Immature natural killer cell (primary cell): ENCODE results near the gene NEMP2. TPM values are rescaled to one million over a fixed set of nuclear protein-coding genes. Genes with fewer than 3 reads are reported as not detected.

Experiments
- DNase-seq, 3 donors: peaks; one replicate each; pipeline ENCODE4 v3.0.0; 2022; ENCODE audit warnings: mixed read lengths in 1 of 3
- H3K27ac Mint-ChIP-seq, 6 donors: one replicate each; pipeline ENCODE4 v1.8.0; 2020; ENCODE audit warnings: mixed read lengths in 6 of 6, mild to moderate bottlenecking in 5 of 6, inconsistent platforms in 4 of 6, moderate library complexity in 3 of 6
- H3K27me3 Mint-ChIP-seq, 3 donors: one replicate each; pipeline ENCODE4 v1.8.0; 2020 to 2021; ENCODE audit warnings: low read depth in 3 of 3, mild to moderate bottlenecking in 3 of 3, mixed read lengths in 3 of 3, moderate library complexity in 3 of 3, inconsistent platforms in 1 of 3
- H3K36me3 Mint-ChIP-seq, 3 donors: one replicate each; pipeline ENCODE4 v1.8.0; 2020; ENCODE audit warnings: mixed read lengths in 3 of 3, inconsistent platforms in 2 of 3, mild to moderate bottlenecking in 2 of 3
- H3K4me1 Mint-ChIP-seq, 2 donors: one replicate each; pipeline ENCODE4 v1.8.0; 2020; ENCODE audit warnings: inconsistent platforms in 2 of 2, mild to moderate bottlenecking in 2 of 2, mixed read lengths in 2 of 2, moderate library complexity in 1 of 2
- H3K4me3 Mint-ChIP-seq, 5 donors: one replicate each; pipeline ENCODE4 v1.8.0; 2020; ENCODE audit warnings: mild to moderate bottlenecking in 5 of 5, mixed read lengths in 5 of 5, inconsistent platforms in 3 of 5, moderate library complexity in 3 of 5
- H3K9me3 Mint-ChIP-seq, 6 donors: one replicate each; pipeline ENCODE4 v1.8.0; 2020; ENCODE audit warnings: mild to moderate bottlenecking in 6 of 6, mixed read lengths in 6 of 6, inconsistent platforms in 4 of 6, moderate library complexity in 3 of 6
- polyA plus RNA-seq, 3 donors: library from polyadenylated mRNA; unstranded; fragments of 300-500 nt; fragmentation: Illumina TruSeq; gene quantifications; one replicate each; pipeline ENCODE4 v1.2.3, GENCODE V29; 2021

The NEMP2 gene
- polyA plus RNA-seq, 3 donors from 2014 or later = 10.4 to 20.0 (median 11.4) TPM

DNA sequence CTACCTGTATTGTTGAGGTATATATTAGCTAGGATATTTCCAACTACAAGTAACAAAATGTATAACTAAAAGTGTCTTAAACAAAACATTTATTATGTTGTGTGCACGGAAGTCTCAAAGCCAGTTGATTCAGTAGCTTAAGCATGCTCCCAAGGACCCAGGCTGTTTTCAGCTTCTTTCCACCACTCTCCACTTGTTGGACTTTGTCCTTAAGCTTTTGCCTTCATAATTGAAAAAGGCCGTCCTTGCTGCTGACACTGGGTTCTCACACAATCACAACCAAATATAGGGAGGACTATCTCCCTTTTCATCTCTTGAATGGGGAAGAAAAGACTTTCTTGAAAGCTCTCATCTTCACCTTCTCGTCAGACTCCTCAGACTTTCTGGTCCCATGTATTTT is 12.2 kb upstream of the NEMP2 start:
- Mint-ChIP-seq H3K27ac (peak overlapping the region in 3 of 6 donors; percentile 42 to 73 (median 56)), H3K9me3 (peaks cover 6 to 14% (median 10%) of the 10 kb centered on the region in 6 donors), H3K4me3 (no peak overlapping the region), H3K27me3 (peaks cover 0 to 4% (median 0%) of the 10 kb centered on the region in 3 donors), H3K36me3 (peaks cover 4 to 17% (median 12%) of the 10 kb centered on the region in 3 donors), H3K4me1 (peaks cover 11 to 12% of the 10 kb centered on the region in 2 donors)
- no peak for DNase-seq

DNA sequence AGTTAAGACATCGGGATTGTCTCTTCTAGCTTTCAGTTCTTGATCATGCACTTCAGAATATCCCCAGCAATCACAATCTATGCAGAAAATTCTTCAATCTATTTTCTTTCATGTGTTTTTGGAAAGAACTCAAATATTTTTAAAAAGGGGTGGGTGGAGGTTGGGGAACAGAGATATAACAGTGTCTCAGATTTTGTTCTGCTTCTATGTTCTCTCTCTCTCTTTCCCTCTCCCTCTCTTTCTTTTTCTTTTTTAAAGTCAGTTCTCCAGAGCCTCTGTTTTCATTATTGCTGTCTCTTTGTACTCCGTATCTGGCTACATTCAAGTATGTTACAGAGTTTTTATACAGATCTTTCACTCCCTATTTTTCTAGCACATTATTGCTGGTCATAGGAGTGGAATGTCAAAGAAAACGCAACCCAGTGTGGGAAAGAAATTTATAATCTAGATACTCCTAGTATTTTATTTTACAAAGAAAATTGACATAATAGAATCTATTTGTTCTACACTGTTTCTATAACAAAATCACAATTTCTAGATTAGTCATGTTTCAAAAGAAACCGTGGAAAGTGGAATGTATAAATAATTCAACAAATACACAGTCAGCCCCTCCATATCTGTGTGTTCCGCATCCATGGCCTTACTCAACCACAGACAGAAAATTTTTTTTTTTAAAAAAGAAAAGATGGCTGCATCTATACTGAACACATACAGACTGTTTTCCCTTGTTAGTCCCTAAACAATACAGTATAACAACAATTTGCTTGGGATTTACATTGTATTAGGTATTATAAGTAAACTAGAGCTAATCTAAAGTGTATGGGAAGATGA is 11.2 kb upstream of the NEMP2 start:
- peaks cover 7% of the 10 kb centered on the region in 2 donors for H3K4me1 Mint-ChIP-seq
- H3K27me3 Mint-ChIP-seq = peaks cover 0 to 3% (median 0%) of the 10 kb centered on the region in 3 donors
- no peak overlapping the region for H3K4me3 Mint-ChIP-seq
- DNase-seq = no peak
- peaks cover 13 to 23% (median 19%) of the 10 kb centered on the region in 6 donors for H3K9me3 Mint-ChIP-seq
- H3K27ac Mint-ChIP-seq = no peak overlapping the region
- H3K36me3 Mint-ChIP-seq = peaks cover 12 to 24% (median 20%) of the 10 kb centered on the region in 3 donors

DNA sequence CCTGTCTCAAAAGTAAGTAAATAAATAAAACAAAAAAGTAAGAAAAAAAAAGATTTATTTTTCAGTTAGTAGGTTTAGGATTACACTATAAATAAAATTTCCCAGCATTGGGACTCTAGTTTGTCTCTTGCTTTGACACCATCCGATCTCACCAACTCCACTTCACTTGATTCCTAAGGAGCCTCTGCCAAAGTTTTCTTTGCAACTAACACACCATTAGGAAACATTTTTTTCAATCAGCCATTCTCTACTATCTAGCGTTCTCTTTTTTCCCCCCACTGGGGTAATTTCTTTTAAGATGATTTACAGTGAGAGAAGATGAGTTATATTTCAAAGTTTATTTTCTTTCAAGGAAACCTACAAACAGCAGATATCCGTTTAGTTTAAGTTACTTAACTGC is 10.6 kb upstream of the NEMP2 start:
- H3K9me3 Mint-ChIP-seq = peaks cover 15 to 30% (median 26%) of the 10 kb centered on the region in 6 donors
- H3K36me3 Mint-ChIP-seq = peaks cover 16 to 29% (median 26%) of the 10 kb centered on the region in 3 donors
- no peak for DNase-seq
- peaks cover 7% of the 10 kb centered on the region in 2 donors for H3K4me1 Mint-ChIP-seq
- peaks cover 0 to 3% (median 2%) of the 10 kb centered on the region in 3 donors for H3K27me3 Mint-ChIP-seq
- H3K4me3 Mint-ChIP-seq = no peak overlapping the region
- H3K27ac Mint-ChIP-seq = no peak overlapping the region

DNA sequence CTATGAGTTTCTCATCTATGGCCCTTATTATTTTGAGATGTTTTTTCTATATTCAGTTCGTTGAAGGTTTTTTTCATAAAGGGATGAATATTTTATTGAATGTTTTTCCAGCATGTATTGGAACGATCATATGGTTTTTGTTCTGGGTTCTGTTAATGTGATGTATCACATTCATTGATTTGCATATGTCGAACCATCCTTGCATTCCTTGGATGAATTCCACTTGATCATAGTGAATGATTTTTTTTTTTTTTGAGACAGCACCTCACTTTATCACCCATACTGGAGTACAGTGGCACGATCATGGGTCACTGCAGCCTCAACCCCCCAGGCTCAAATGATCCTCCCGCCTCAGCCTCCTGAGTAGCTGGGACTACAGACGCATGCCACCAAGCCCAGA is 5.5 kb upstream of the NEMP2 start:
- Mint-ChIP-seq H3K9me3 (peaks cover 17 to 49% (median 38%) of the 10 kb centered on the region in 6 donors), H3K4me3 (no peak overlapping the region), H3K27ac (peak overlapping the region in 1 of 6 donors; percentile 4), H3K27me3 (peaks cover 1 to 3% (median 2%) of the 10 kb centered on the region in 3 donors), H3K4me1 (peaks cover 11 to 14% of the 10 kb centered on the region in 2 donors), H3K36me3 (peaks cover 29 to 49% (median 44%) of the 10 kb centered on the region in 3 donors)
- no peak for DNase-seq

DNA sequence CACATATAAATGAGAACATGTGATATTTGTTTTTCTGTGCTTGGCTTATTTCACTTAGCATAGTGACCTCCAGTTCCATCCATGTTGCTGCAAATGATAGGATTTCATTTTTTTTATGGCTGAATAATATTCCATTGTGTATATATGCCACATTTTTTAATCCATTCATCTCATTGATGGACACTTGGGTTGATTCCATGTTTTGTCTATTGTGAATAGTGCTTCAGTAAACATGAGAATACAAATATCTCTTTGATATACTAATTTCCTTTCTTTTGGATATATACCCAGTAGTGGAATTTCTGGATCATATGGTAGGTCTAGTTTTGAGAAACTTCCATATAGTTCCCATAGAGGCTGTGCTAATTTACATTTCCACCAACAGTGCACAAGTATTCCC is 3.7 kb upstream of the NEMP2 start:
- no peak for DNase-seq
- Mint-ChIP-seq H3K9me3 (peaks cover 15 to 49% (median 38%) of the 10 kb centered on the region in 6 donors), H3K27ac (peak overlapping the region; percentile 4 to 62 (median 30)), H3K27me3 (peaks cover 3 to 17% (median 12%) of the 10 kb centered on the region in 3 donors), H3K36me3 (peaks cover 29 to 48% (median 44%) of the 10 kb centered on the region in 3 donors), H3K4me1 (peaks cover 21 to 24% of the 10 kb centered on the region in 2 donors), H3K4me3 (no peak overlapping the region)

DNA sequence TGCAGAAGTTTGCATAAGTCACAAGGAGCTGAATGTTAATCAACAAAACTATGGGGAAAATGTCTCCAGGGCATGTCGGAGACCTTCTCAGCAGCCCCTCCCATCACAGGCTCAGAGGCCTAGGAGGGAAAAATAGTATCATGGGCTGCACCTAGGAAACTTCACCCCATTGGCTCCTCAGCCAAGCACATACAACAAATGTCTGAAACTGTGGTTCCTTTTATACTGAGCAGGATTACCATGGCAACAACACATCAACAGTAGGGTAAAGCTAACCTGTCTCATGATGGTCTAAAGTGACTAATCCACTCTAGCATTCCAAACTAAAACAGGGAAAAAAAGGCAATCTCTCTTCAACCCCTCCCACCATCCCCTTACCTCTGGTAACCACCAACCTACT is 3.2 kb upstream of the NEMP2 start:
- Mint-ChIP-seq H3K36me3 (peaks cover 29 to 45% (median 41%) of the 10 kb centered on the region in 3 donors), H3K27ac (peak overlapping the region in 5 of 6 donors; percentile 4 to 62 (median 33)), H3K4me3 (no peak overlapping the region), H3K9me3 (peaks cover 11 to 46% (median 37%) of the 10 kb centered on the region in 6 donors), H3K27me3 (peaks cover 3 to 17% (median 12%) of the 10 kb centered on the region in 3 donors), H3K4me1 (peaks cover 25 to 28% of the 10 kb centered on the region in 2 donors)
- DNase-seq = peak in 2 of 3 donors; percentile 15 to 16

DNA sequence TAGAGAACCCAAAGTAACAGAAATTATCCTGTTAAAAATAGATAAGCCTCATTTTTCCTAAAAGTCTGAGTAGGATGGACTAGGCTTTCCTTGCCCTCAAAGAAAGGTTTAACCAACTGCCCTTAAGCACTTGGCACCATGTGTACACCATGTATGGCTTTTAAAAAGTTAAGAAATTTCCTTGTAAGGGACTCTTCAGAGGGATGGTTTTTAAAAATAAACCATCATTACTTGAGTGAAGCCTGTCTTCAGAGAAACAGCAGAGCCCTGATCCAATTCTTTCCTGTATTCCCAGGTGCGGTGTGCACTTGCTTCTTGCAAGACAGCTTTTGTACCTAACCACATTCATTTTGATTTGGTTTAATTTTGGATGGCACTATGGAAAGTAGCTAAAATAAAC is 1.1 kb upstream of the NEMP2 start:
- DNase-seq = no peak
- Mint-ChIP-seq H3K36me3 (peaks cover 14 to 26% (median 22%) of the 10 kb centered on the region in 3 donors), H3K4me3 (peak overlapping the region; percentile 91 to 95 (median 92)), H3K9me3 (peaks cover 2 to 24% (median 18%) of the 10 kb centered on the region in 6 donors), H3K27ac (peak overlapping the region; percentile 84 to 100 (median 95)), H3K4me1 (peaks cover 31 to 48% of the 10 kb centered on the region in 2 donors), H3K27me3 (peaks cover 2 to 15% (median 12%) of the 10 kb centered on the region in 3 donors)

DNA sequence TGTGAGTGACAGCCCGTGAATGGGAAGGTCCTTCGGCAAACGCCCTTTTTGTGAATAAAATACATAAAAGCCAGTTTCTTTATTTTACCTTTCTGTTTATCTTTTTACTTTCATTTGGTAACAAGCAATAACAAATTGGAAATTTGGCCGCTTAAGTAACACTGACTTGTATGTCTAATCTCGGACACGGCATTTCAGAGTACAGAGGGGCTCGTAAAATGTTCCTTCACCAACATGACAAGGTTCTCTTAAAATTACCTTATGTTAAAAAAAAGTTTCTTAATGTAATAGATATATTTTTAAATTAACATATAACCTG is 558 bp upstream of the NEMP2 start:
- Mint-ChIP-seq H3K27ac (peak overlapping the region; percentile 91 to 100 (median 95)), H3K4me1 (peaks cover 31 to 53% of the 10 kb centered on the region in 2 donors)

DNA sequence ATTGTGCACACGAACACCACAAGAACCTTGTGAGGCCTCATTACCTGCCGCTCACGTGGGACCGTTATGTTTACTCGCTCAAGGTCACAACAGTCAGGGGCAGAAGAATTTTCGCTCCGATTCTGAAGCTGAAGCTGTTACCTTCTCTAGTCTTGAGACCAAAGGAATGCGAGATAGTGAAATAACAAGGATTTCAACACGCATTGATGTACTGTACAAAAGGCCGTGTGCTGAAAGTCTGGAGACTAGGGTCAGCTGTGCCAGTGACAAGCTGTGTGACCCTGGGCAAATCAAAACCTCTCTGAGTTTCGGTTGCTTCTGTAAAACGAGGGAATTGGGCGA is 583 bp downstream of the NEMP2 start:
- Mint-ChIP-seq H3K27ac (peak overlapping the region; percentile 99 to 100 (median 100)), H3K36me3 (peaks cover 5 to 14% (median 14%) of the 10 kb centered on the region in 3 donors), H3K27me3 (peaks cover 2 to 15% (median 12%) of the 10 kb centered on the region in 3 donors), H3K4me3 (peak overlapping the region; percentile 95 to 99 (median 96)), H3K9me3 (peaks cover 0 to 8% (median 4%) of the 10 kb centered on the region in 6 donors), H3K4me1 (peaks cover 39 to 63% of the 10 kb centered on the region in 2 donors)
- no peak for DNase-seq

More for the DNA sequence above, 558 bp upstream of the NEMP2 start:
- peaks cover 2 to 15% (median 12%) of the 10 kb centered on the region in 3 donors for H3K27me3 Mint-ChIP-seq
- H3K4me3 Mint-ChIP-seq = peak overlapping the region; percentile 91 to 95 (median 92)
- peaks cover 13 to 23% (median 18%) of the 10 kb centered on the region in 3 donors for H3K36me3 Mint-ChIP-seq
- H3K9me3 Mint-ChIP-seq = peaks cover 1 to 19% (median 13%) of the 10 kb centered on the region in 6 donors
- DNase-seq = no peak

DNA sequence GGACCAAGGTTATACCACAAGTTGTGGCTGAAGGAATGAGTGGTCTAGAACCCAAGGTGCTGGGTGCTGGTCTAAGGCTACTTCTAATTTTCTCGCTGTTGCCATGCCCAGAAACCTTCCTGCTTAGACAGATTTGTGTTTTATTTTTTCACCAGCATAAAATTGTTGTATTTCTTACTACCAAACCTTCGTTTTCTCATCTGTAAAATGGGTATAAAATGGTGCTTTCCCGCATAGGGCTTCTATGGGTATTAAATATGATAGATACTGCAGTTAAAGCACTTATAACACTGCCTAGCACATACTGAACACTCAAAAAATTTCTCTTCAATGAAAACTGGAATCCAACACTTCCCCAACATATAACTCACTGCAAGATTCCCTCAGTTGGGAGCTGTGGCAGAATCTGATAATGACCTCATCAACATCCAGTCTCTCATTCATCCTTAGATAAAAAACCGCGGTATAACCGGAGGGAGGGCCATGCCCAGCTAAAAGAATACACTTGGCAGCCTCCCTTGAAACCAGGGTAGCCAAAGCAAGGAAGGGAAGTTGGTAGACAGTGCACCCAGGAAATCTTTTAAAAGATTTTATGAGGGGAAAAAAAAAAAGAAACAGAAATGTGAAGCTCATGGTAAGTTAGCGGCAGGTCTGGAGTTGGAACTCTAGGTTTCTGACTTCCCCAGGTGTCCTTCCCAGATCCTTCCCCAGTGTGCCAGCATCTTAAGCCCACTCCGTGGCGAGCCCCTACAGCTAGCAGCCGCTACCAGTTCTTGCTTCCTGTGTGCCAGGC is 1.2 kb downstream of the NEMP2 start:
- peaks cover 2 to 15% (median 12%) of the 10 kb centered on the region in 3 donors for H3K27me3 Mint-ChIP-seq
- H3K27ac Mint-ChIP-seq = peak overlapping the region; percentile 99 to 100 (median 100)
- peaks cover 45 to 67% of the 10 kb centered on the region in 2 donors for H3K4me1 Mint-ChIP-seq
- peak overlapping the region; percentile 95 to 99 (median 96) for H3K4me3 Mint-ChIP-seq
- H3K9me3 Mint-ChIP-seq = peaks cover 0 to 2% (median under 1%) of the 10 kb centered on the region in 6 donors
- DNase-seq = no peak
- H3K36me3 Mint-ChIP-seq = peaks cover 0 to 9% (median 8%) of the 10 kb centered on the region in 3 donors

DNA sequence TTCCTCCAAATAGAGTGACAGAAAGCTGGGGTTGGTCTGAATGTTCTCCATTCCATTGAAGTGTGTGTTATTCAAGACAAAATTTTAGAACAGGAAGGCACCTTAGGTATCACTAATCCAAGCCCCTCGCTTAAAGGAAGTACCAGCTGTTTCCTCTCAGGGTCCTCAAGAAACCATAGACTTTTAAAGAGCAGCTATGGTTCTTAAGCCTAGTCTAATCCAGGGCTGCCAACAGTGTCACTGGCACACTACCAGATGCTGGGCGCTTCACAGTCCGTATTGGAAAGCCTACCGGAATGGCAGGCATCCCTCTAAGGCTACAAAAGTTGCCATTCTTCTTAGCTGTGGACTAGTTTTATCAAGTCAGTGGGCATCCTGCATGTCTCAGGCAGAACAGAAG is 1.9 kb downstream of the NEMP2 start:
- Mint-ChIP-seq H3K36me3 (peaks cover 0 to 6% (median 3%) of the 10 kb centered on the region in 3 donors), H3K4me1 (peaks cover 46 to 73% of the 10 kb centered on the region in 2 donors), H3K9me3 (no peaks in the 10 kb centered on the region), H3K27me3 (peaks cover 2 to 15% (median 12%) of the 10 kb centered on the region in 3 donors), H3K4me3 (peak overlapping the region; percentile 95 to 99 (median 96)), H3K27ac (peak overlapping the region; percentile 37 to 100 (median 99))
- no peak for DNase-seq

DNA sequence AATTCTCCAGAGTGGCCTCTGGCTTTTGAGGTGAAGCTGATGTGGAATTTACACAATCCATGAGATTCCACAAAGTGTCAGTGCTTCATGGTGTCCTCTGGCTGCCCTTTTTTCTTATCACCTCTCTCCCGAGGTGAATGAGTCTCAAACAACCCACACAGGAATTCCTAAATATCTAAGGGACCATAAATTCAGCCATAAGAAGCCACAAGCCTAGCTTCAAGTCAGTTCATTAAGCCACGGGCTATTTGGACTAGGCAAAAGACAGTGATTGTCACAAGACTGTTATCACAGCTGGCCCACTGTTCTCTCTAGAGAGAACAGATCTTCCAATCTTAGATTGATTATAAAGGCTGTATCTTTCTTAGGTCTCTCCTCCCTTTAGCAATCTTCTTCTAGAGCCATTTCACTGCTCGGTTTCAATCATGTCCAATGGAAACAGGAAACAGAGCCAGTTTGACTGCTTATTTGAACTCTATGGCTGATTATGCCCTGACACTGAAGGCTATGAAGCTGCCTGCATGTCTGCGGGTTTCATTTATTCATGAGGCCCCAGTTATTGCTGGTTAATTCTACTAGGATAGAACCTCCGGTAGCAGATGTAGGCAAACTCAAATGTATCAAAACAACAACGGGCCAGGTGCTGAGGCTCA is 4.1 kb downstream of the NEMP2 start:
- peak overlapping the region in 1 of 6 donors; percentile 0 for H3K27ac Mint-ChIP-seq
- H3K4me3 Mint-ChIP-seq = no peak overlapping the region
- H3K9me3 Mint-ChIP-seq = no peaks in the 10 kb centered on the region
- no peaks in the 10 kb centered on the region for H3K36me3 Mint-ChIP-seq
- peaks cover 2 to 15% (median 12%) of the 10 kb centered on the region in 3 donors for H3K27me3 Mint-ChIP-seq
- no peak for DNase-seq
- peaks cover 49 to 73% of the 10 kb centered on the region in 2 donors for H3K4me1 Mint-ChIP-seq
